Head of caudate nucleus (tissue), 42 donors: ENCODE measurements around the gene PGBD5.
A peak's percentile ranks its signal among the peaks of the same experiment; 100 is the strongest.

Experiments
- DNase-seq, 42 donors: peaks; one replicate each; pipeline versions ENCODE4 v3.0.0 to v3.0.0-alpha.2; 2020 to 2021; ENCODE audit warnings: mixed read lengths in 7 of 42
- intact Hi-C: fragments of 100-400 bp; cut with DNase I; formaldehyde crosslinking; loops from one replicate; pipeline ENCODE4 v1.15.0; 2022

The PGBD5 gene

DNA sequence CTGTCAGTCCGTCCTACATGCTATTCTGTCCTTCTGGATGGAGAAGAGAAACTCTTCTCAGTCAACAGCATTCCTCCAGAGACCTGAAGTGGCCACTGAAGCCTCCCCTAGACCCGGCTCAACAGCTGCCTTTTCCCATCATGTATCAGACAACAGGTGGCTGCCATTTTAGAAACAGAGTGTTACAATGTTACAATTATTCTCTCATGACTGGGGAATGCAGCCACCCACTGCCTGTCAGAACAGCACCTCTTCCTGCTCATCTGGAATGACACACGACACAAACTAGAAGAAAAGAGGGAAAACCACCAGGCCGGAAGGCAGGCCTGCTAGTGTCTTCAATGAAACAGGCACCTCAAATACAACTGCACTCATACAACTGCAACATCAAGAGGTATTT lies 105.3 kb downstream of the PGBD5 start:
- peak in 26 of 42 donors; percentile 24 to 86 (median 60) for DNase-seq
- intact Hi-C loops, result no loop called here

DNA sequence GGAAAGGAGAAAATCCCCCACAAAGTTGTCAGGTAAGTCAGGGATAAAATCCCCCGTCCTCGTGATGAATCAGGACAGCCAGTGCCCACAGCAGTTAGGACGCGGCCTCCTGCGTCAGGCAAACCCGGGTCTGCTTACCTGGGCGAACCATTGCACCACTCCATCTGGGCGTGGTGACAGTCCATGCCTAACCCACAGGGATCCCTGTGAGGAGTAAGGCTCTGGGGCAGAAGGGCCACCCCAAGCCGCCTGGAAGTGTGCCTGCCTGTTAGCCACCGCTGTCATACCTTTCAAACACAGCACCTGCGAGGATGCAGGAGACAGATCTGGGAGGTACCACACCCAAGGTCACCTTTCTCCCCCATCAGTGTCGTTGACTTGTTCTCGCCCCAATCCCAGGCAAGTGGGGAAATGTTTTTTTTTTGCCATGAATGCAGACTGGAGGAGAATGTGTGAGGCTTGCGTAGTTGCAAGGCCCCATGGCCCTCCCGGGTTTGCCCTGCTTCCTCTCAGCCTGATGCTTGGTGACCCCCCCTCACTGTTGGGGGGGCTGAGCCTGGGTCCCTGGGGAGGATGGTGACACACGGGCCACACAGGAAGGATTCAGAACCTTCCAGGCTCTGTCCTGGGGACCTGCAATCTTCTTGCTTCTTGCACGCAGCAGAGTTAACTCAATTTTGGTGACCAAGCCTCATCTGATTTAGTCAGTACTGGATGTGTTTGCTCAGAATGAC lies 107.0 kb downstream of the PGBD5 start:
- peak in 1 of 42 donors; percentile 23 for DNase-seq
- intact Hi-C loops, result loop anchor here (10.0 kb wide), 1 partner anchor 654 kb away; no protein-coding TSS in a partner anchor

DNA sequence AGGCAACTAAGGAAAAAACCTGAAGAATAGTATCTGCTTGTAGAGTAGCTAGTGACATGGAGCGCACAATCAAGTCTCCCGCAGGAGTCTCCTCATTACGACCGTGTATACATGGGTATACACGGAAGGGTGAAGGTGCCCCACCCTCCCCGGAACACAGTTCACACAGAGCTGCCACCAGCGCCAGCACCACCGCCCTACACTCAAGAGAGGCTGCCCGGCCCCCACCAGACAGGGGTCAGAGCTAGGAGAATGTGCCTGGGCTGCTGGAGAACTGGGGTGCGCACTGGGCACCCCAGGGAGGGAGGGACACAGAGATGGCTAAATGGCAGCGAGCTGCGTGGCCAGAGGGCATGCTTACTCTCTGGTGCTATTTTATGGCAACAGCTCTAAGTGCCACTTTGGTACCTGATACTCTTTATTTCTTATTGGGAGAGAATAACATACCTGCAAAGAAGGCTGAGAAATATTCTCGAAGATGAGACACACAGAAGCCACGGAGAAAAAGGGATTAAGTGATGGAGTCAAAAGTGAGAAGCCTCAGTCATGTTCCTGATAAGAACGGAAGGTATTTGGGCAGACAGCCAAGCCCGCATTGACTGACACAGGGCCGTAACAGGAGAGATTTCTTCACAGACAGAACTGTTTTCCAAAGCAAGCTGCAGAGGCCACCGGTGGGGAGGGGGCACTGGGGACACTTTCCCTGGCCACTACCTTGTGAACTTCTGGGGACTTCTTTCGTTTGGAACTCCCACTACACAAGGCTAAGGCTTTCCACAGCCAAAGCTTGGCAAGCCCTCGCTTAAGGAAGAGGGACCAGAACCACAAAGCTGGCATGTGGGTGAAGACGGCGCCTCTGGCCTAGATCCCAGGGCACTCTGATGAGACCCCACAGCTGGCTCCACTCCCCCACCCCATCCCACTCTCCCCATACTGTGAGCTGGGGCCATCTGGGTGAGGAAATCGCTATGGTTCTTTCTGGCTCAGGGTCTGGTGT lies 108.0 kb downstream of the PGBD5 start:
- DNase-seq, result peak in 1 of 42 donors; percentile 35
- intact Hi-C loops, result loop anchor here (10.0 kb wide), 1 partner anchor 653 kb away; no protein-coding TSS in a partner anchor

DNA sequence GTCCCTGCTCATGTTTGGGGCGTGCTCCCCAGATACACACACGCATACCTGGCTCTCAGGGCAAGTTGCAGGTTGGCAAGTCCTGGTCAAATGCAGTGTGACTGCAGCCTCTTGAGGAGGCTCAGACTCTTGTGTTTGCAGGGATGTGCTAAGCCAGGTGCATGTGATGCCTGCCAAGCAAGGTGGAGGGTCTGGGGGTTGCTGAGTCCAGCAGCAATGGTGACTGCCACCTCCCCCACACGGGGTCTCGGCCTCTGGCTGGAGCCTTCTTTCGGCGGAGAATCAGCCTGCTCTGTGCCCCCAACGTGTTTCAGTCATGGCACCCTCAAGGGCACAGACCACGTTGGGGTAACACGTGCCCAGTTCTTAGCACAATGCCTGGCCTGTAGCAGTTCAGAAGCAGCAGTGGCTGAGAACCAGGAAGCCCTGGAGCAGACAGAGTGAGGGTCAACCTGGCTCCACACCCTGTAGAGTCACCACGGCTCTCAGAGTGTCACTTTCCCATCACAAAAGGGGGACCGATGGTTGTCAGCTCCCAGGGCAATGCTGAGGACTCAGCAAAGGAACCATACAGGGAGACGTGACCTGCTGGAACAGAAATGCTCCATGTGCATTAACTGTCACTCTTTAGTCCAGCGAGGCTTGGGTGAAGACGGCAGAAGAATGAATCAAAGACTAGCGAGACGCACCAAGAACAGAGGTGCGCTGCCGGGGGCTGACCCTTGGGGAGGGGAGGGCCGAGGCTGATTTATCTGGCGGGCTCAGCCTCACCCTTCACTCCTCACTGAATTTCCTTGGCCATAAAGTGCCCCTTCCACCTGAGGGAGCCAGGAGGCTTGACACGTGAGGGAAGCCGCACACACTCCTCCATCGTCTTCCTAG lies 109.0 kb downstream of the PGBD5 start:
- intact Hi-C loops, result loop anchor here (10.0 kb wide), 1 partner anchor 652 kb away; no protein-coding TSS in a partner anchor
- DNase-seq, result peak in 1 of 42 donors; percentile 31

DNA sequence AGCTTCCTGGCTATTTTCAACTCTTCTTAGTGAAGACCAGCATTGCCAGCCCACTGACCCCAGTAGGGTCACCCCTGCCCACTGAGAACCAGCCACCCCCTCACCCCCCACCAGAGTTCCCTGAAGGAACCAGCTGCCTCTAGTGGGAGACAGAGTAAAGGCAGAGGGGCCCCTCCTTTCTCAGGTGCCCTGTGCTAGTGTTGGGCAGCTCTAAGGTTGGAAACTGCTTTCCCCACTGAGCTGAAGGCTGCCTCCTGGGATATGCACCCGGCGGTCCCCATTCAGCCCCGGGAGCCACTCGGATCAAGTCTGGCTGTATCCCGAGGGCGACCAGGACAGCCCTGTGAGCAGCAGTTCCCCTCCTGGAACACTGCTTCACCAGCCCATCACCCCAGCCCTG lies 111.0 kb downstream of the PGBD5 start:
- DNase-seq, result no peak
- intact Hi-C loops, result loop anchor here (10.0 kb wide), 1 partner anchor 650 kb away; no protein-coding TSS in a partner anchor

DNA sequence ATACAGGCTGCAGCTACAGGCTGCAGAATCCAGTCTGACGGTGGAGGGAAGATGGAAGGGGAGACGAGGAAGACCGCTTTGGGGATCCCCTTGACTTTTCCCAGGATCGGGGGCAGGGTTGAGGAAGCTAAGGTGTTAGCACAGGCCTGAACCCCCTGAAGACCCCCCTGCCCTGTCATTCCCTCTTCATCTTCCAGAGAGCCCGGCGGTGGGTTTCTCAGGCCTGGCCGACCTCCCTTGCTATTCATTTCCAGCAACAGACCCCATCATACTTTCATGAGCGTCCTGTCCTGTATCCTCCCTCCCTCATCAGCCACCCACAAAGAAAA lies 112.0 kb downstream of the PGBD5 start:
- intact Hi-C loops, result loop anchor here (10.0 kb wide), 1 partner anchor 649 kb away; no protein-coding TSS in a partner anchor
- no peak for DNase-seq

DNA sequence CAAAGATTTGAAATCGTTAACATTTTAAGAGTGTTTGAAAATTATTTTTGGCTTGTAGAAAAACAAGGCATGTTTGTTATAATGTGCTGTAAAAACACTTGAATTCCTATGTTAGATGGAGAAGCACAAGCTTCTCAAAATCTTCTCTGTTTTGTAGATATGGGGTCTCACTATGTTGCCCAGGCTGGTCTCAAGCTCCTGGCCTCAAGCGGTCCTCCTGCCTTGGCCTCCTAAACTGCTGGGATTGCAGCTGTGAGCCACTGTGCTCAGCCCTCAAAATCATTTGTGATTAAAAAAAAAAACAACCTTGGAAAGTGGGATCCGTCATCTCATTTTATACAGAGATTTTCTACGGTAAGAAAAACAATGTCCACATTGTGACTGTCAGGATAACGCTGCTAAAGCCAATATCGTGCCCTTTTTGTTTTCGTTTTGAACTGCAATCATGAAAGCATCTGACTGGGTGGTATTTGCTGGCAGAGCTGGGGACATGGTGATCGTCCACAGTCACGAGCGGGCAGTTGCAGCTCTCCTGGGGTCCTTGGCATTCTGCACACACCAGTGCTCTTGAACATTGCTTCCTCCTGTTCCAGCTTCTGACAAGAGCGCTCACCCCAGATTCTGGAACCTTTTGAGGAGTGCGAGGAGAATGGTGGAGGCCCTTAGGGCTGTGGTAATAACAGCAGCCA lies 112.5 kb downstream of the PGBD5 start:
- no peak for DNase-seq
- intact Hi-C loops, result loop anchor here (10.0 kb wide), 1 partner anchor 649 kb away; no protein-coding TSS in a partner anchor

DNA sequence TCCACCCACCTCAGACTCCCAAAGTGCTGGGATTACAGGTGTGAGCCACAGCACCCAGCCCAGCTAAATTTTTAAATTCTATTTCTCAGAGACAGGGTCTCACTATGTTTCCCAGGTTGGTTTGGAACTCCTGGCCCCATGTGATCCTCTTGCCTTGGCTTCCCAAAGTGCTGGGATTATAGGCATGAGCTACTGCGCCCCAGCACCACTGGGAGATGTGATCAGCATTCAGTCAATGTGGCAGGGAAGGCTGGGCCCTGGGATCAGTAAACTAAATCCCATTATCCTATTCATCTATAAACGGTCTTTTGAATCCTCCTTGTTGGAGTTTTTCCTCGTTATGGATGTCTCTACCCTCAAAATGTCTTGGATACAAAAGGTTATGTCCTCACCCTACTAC lies 113.5 kb downstream of the PGBD5 start:
- no peak for DNase-seq

DNA sequence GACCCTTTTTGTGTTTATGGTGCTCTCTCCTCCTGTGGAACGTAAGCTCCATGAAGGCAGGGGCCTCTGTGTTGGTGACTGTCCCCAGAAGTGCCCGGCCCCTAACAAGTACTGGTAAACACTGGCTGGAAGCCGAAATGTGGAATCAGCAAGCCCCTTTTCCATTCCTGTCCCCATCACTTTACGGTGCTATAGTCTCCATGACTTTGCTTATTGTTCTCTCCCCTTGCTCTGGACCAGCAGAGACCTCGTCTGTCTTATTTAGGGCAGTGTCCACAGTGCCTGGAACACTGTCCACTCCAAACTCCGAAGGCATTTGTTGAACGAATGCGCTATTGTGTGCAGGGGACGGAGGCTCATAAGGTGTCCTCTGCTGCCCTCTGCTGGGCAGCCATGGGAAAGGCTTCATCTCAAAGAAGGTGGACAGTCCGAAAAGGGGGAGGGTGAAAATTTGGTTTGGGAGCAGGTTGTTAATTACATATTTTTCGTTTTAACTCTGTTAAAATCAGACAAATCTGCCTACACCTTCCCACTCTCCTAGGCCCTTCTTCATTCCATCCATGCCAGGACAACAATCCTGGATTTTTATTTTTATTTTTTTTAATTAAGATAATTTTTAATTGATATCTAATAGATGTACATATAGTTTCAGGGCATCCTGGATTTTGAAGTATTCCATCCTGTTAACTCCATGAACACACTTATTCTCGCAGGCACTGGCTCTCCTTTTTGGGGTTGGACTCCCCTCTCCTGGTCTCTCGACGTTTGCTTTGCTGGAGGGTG lies 115.6 kb downstream of the PGBD5 start:
- peak; percentile 47 to 93 (median 82) for DNase-seq
- intact Hi-C loops, result loop anchor here (10.0 kb wide), 1 partner anchor 646 kb away; no protein-coding TSS in a partner anchor

More for the DNA sequence above, 113.5 kb downstream of the PGBD5 start:
- intact Hi-C loops, result loop anchor here (10.0 kb wide), 1 partner anchor 648 kb away; no protein-coding TSS in a partner anchor

DNA sequence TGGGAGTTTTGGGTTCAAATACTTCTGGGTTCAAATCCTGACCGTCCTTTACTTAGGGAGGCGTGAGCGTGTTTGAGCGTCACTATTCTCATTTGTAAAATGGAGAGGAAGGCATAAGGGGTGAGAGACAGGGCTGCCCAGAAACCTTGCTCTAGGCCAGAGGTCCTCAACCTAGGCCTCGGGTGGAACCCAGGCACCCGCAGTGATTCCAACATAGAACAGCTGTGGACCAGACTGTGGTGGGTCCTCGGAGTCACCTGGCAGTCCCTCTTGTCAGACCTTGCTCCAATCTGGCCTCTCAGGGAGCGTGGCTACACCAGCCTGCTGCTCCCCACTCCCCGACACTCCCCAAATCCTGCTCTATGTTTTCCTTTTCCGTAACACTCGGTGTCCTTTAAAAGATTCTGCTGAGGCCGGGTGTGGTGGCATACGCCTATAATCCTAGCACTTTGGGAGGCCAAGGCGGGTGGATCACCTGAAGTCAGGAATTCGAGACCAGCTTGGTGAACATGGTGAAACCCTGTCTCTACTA lies 116.4 kb downstream of the PGBD5 start:
- intact Hi-C loops, result loop anchor here (10.0 kb wide), 1 partner anchor 645 kb away; no protein-coding TSS in a partner anchor
- peak in 1 of 42 donors; percentile 23 for DNase-seq

DNA sequence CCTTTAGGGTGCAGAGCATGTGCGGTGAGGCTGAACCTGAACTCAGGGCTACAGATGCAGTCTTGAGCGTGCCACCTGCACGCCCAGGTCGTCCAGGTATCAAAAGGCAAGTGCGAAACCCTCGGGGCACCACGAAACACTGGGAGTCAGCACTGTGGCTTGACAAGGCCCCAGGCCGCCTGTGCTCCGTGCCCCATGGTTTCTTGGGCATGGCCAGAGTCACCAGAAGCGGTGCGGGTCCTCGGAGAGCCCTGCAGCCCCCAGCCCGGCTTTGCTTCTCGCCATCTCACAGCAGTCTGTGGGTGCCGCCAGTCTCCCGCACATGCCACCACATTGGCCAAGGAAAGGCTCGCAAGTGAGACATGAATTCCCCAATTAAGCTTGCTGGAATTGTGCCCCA lies 117.3 kb downstream of the PGBD5 start:
- intact Hi-C loops, result no loop called here

DNA sequence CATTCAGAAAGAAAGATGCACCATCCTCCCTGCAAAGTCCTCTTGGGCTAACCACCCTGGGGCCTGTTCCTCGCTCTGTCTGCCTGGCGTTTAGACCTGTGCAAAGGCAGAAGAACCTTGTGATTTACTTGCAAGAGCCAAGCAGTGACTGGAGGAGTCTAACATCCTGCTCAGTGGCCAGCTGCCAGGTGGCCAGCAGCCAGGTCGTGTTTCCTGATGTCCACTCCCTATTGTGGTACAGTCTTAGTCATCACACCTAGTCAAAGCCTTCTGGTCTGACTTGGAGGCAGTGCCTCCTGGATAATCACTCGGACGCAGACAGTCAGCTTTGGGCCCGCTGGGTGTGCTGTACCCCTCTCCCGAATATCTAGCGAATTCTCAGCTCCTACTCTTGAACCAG lies 118.1 kb downstream of the PGBD5 start:
- intact Hi-C loops, result no loop called here
- DNase-seq, result peak in 2 of 42 donors; percentile 20 to 38

More for the DNA sequence above, 117.3 kb downstream of the PGBD5 start:
- DNase-seq, result no peak

DNA sequence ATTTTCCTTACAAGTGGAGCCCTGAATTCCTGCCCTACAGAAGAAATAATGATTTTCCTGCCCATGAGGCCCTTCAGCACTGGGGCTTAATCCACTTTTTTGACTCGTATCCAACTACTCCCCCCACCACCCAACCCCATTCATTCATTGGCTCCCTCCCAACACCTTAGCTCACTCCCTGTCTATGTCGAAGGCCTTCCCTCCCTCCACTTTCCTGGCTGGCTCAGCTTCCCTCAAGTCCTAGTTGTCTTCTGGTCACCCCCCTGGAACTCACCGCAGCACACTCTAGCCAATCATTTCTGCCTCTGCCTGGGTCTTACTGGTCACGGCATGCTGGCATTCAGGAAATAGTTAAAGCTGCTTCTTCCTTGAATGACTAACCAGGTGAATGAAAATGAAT lies 118.9 kb downstream of the PGBD5 start:
- DNase-seq, result no peak
- intact Hi-C loops, result no loop called here

DNA sequence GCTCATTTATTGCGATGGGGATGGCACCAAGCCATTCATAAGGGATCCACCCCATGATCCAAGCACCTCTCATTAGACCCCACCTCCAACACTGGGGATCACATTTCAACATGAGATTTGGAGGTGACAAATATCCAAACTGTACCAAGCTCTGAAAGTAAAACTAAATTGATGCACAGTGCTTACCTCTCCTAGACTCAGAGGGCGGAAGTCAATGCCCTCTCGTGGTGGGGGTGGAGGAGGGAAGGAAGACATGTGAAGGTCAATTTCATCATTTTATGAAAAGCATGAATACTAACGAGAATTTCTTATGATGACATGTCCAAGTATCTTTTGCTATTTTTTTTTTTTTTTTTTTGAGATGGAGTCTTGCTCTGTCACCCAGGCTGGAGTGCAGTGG lies 120.0 kb downstream of the PGBD5 start:
- DNase-seq, result no peak
- intact Hi-C loops, result no loop called here

DNA sequence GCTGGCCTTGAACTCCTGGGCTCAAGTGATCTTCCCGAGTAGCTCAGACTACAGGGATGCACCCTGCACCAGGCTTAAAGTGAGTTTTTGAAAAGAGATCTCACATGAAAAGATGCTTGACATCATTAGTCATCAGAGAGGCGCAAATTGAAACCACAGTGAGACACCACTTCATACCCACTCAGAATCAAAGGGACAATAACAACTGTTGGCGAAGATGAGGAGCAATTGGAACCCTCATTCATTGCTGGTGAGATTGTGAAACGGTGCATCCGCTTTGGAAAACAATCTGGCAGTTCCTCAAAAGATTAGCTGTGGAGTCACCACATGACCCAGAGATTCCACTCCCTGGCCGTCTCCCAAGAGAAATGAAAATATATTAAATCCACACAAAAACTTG lies 122.3 kb downstream of the PGBD5 start:
- intact Hi-C loops, result no loop called here
- DNase-seq, result no peak

DNA sequence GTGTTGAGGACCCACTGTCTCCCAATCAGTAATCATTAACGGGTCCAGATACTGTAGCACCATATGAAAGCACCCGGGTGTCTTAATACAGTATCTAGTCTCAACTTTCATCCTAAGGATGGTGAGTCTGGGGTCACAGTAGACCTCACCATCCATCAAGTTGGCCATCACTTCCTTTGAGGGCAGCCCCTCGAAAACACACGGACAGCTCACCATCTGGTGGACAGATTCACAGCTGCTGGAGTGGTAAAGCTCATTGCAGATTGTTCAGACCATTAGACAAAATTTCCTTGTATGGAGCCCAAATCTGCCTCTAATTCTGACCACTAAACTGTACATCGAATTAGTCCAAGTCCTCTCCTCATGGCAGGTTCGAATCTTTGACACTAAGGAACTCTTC lies 123.1 kb downstream of the PGBD5 start:
- no peak for DNase-seq
- intact Hi-C loops, result no loop called here

DNA sequence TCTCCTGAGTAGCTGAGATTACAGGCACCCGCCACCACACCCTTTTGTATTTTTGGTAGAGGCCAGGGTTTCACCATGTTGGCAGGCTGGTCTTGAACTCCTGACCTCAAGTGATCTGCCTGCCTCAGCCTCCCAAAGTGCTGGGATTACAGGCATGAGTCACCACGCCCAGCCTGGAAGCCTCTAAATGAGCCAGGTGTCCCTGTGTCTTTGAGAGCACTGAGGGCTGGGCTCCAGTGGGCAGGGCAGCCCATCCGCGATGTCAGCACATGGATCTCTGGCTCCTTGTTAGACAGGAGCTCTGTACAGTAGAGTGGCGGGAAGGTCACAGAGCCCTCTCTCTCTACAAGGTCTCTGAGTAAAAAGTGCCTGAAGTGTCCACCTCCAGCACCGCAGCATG lies 124.3 kb downstream of the PGBD5 start:
- no peak for DNase-seq
- intact Hi-C loops, result no loop called here
